Mesenteric fat pad (tissue), 1 donor: ENCODE results near the gene TMF1. TPM values are rescaled to one million over a fixed set of nuclear protein-coding genes. Genes with fewer than 3 reads are reported as not detected.

ENCODE experiments used
- DNase-seq: peaks from one replicate; pipeline ENCODE4 v3.0.0-alpha.2; 2020; ENCODE audit warnings: low spot score
- long read RNA-seq: library from polyadenylated mRNA; unstranded; transcript quantifications from one replicate; pipeline ENCODE4 v2.0.0, GENCODE V29; 2020
- total RNA-seq: library from RNA; stranded (reverse); fragmentation: NEBNext Ultra II Directional; extraction: Animal tissue kit (Norgen Biotek cat#: 25700); gene quantifications from one replicate; pipeline ENCODE4 v1.2.1, GENCODE V29; 2021
- donor health status: DM: yes; HTN: yes; CAD: no.

TMF1 gene, protein sequence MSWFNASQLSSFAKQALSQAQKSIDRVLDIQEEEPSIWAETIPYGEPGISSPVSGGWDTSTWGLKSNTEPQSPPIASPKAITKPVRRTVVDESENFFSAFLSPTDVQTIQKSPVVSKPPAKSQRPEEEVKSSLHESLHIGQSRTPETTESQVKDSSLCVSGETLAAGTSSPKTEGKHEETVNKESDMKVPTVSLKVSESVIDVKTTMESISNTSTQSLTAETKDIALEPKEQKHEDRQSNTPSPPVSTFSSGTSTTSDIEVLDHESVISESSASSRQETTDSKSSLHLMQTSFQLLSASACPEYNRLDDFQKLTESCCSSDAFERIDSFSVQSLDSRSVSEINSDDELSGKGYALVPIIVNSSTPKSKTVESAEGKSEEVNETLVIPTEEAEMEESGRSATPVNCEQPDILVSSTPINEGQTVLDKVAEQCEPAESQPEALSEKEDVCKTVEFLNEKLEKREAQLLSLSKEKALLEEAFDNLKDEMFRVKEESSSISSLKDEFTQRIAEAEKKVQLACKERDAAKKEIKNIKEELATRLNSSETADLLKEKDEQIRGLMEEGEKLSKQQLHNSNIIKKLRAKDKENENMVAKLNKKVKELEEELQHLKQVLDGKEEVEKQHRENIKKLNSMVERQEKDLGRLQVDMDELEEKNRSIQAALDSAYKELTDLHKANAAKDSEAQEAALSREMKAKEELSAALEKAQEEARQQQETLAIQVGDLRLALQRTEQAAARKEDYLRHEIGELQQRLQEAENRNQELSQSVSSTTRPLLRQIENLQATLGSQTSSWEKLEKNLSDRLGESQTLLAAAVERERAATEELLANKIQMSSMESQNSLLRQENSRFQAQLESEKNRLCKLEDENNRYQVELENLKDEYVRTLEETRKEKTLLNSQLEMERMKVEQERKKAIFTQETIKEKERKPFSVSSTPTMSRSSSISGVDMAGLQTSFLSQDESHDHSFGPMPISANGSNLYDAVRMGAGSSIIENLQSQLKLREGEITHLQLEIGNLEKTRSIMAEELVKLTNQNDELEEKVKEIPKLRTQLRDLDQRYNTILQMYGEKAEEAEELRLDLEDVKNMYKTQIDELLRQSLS
- total RNA-seq: 32.9 TPM
- long read RNA-seq, partial matches to known transcripts: 146 of 152 reads
- long read RNA-seq, other reads (novel, unspliced or antisense): 6 of 152 reads

DNA sequence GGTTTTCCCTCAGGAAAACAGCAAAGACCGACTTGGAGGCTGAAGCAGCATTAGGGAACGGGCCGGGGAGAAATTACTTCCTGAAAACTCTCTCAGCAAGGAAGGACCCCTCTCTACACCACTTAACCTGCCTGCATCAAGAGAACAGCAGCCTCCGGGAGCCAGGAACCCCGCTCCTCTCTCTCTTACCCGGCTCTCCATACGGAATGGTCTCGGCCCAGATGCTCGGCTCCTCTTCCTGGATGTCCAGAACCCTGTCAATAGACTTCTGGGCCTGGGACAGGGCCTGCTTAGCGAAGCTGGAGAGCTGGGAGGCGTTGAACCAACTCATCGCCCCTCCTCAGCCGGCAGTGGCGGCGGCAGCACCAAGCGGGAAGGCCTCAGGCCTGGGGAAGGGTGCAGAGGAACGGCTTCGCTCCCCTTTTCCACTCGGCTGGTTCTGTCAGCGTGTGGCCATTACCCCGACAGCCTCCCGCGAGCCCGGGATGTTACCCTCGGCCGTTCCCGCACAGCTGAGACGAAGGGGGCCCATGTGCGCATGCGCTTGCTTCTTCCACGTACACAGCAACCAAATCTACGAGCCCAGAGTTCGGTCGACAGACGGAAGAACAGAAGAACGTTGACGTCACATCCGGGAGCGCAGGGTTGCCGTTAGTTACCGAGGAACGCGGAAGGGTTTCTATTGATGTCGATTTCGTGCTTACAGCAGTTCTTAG, at the start of gene TMF1:
Gene TMF1, minus strand, starts transcription at position 578 of the 716 bp plus-strand sequence. Its CDS starts 247 bp downstream, at position 331.
- DNase-seq: peak; percentile 99

DNA sequence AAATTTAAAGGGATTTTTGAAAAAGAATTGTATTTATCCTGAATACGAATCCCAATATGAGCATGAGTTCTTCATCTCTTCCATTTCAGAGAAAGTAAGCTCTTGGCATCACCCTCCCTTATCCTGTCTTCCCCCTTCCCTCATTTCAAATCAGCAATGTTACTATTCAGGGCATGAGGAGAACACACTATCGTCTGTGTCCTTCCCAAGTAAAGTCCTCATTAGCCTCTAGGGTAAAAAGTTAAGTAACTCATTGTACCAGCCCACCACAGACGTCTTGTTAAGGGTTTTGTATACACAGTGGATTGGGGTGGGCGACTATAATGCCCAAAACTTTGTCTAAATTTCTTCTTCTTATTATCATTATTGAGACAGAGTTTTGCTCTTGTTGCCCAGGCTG, 47.4 kb upstream of the TMF1 start:
- DNase-seq: no peak

DNA sequence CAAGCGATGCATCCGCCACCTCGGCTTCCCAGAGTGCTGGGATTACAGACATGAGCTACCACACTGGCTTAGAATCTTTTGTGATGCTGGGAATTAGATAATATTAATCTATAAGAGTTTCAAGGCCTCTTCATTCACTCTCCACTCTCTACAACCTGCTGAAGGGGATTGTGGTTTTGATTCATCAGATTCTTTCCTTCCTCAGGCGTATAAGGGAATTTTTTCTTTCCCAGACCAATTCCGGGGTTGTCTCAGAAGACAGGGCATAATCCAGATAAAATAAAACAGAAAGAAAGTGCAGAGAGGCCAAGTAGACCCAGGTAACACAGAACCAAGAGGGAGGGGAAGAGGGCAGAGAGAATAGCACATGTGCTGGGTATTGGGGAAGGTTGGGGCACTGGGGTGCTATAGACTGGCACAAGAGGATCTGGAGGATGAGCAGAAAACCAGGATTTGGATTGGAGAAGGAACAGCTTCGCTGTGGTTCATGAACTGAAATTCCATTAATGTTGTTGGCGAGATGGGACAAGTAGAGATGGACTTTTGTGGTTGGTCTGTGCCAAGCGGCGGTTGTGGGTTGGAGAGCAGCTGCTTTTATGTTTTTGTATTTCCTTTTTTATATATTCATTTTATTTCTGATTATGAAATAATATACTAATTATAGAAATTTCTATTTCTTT, 45.4 kb upstream of the TMF1 start:
- no peak for DNase-seq

DNA sequence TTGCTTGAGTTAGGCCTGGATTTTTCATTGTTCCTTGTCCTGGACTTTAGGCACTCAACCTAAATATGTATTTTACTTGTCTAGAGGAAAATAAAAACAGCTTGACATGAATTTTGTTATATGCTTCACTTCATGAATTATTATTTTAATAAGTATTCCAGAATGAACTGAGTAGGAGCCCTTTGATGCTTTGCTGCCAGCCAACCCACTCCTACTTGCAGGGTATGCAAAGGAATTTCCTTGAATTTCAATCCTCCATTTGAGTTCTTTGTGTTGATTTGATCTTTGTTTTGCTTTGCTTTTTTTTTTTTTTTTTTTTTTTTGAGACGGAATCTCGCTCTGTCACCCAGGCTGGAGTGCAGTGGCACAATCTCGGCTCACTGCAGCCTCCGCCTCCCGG, 44.2 kb upstream of the TMF1 start:
- DNase-seq: no peak

DNA sequence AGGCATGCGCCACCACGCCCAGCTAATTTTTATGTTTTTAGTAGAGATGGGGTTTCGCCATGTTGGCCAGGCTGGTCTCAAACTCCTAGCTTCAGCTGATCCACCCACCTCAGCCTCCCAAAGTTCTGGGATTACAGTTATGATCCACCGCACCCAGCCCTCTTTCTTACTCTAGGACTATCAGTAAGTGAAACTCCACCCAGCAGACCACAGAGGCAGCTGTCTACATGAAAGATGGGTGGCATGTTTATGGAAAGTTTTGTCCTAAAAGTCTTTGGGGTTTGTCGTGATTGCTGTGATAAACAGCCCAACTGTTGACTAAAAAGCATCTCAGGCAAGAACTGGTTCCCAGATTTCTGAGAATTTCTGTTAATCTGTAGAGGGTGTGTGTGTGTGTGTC, 43.5 kb upstream of the TMF1 start:
- no peak for DNase-seq

DNA sequence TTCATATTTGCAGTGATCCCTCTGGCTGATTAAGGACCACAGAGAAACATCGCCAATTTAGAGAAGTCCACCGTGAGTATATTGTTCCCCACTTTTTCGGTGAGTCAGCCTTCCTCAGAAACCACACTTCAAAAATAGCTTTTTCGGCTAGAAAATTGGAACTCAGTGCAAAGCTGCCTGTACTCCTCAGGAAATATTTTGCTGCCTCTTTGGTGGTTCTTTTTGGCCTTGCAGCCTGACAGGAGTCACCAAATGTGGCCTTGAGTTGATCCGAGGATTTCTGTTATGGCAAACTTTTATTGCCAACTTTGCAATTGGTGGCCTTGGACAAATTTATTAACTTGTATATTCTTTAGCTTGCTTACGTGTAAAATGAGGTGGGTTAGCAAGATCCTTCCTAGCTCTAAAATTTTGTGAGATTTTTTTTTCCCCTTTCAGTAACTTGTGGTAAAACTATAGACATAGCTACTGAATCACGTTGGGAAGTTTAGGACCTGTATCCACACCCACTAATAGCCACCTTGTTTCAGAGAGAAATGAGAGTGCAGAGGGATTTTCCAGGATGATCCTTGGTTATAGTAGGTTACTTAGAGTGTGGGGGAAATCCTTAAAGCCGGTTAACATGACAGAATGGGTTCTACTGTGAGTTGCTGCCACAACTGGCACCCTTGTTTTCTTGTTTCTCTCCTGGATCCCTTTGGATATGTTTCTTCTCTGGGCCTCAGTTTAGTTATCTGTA, 42.5 kb upstream of the TMF1 start:
- DNase-seq: no peak

DNA sequence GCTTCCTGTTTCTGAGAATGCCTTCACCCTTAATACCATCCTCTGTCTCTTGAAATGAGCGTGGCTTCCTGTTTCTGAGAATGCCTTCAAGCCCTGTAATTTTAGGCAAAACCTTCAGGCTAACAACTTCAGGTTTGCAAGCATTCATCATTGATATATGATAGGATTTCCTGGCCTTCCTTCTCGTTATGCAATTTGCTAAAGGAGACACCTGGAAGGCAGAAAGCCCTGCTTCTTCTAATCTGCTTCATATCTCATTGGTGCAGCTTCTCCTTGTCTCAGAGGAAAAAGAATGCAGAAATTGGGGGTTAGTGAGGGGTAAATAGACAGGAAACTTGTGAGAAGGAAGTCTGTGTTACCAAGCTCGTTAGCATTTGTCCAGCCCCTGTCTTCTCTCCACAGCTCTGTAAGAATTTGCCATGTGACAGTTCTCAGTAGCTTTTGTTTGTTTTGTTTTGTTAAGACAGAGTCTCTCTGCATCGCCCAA, 39.9 kb upstream of the TMF1 start:
- no peak for DNase-seq

DNA sequence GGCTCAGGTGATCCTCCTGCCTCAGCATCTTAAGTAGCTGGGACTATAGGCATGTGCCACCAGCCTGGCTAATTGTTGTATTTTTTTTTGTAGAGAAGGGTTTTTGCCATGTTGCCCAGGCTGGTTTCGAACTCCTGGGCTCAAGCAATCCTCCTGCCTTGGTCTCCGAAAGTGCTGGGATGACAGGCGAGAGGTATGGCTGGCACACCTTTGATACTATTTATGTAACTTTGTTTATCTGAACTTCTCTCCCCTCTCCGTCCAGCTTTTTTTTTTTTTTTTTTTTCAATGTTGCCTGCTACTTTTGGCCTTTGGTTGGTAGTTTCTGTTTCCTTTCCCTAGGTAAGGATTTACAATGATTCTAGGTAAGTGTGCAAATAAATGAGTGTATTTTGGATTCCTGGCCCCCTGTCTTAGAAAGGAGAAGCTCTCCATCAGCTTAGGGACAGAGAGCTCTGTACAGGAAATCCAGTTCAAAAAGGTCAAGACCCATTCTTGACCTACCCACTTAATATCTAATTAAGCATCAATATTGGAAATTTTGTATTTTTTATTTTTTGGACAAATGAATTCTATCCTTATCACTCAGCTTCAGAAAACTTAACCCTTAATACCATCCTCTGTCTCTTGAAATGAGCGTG, 39.4 kb upstream of the TMF1 start:
- no peak for DNase-seq

DNA sequence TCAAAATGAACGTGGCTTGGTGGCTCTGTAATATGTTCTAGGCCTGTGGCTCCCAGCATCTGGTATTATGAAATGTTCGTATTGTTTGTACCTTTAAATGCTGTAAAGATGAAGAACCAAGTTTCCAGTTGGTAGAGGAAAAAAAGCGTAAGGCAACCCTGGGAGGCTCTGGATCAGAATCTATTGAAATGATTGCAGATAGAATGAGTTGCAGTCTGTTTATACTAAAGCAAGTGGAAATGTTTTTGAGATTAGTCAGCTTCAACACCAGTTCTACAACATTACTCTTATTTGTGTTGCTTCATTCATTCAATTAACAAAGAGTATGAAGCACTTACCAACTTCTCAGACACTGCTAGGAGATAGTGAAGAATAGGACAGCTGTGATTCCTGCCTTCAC, 37.9 kb upstream of the TMF1 start:
- DNase-seq: no peak

DNA sequence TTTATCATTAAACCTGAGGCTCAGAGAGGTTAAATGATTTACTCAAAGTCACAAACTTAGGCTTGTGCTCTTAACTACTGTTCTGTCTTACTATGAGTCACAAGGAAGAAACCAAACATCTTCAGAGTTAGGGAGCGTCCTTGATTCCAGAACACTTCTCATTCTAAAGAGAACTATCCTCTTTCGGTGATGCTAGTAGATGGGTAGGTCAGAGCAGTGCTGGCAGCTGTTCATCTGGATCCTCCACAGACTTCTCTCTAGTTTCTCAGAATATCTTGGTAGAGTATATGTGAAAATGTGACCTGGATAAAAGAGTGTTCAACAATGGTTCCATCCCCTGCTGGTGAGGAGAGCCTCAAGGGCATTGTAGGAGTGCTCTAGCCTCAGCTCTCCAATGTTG, 35.9 kb upstream of the TMF1 start:
- DNase-seq: no peak

DNA sequence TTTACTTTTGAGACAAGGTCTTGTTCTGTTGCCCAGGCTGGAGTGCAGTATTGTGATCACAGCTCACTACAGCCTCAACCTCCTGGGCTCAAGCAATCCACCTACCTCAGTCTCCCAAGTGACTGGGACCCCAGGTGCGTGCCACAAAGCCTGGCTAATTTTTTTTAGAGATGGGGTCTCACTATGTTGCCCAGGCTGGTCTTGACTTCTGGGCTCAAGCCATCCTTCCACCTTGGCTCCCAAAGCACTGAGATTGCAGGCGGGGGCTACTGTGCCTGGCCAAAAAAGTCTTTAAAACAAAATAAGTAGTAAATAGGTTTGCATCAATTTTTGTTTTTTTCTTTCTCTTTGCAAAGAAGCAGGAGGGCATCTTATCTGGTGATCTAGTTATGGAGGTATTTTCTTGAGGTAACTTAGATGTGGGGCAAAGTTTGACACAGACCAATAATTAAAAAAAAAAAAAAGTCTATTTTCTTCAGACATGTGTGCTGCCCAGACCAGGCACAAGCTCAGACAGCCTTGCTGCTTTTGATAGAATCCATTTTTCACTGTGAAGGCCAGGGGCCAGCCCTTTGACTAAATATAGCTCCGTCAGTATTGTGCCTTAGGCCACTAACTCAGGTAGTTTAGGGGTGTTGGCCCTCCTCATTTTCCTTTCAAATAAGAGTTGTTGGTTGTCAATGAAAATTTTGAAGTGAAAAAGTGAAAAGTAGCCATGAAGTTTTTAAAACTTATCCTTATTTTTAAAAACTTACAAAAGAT, 35.1 kb upstream of the TMF1 start:
- no peak for DNase-seq

DNA sequence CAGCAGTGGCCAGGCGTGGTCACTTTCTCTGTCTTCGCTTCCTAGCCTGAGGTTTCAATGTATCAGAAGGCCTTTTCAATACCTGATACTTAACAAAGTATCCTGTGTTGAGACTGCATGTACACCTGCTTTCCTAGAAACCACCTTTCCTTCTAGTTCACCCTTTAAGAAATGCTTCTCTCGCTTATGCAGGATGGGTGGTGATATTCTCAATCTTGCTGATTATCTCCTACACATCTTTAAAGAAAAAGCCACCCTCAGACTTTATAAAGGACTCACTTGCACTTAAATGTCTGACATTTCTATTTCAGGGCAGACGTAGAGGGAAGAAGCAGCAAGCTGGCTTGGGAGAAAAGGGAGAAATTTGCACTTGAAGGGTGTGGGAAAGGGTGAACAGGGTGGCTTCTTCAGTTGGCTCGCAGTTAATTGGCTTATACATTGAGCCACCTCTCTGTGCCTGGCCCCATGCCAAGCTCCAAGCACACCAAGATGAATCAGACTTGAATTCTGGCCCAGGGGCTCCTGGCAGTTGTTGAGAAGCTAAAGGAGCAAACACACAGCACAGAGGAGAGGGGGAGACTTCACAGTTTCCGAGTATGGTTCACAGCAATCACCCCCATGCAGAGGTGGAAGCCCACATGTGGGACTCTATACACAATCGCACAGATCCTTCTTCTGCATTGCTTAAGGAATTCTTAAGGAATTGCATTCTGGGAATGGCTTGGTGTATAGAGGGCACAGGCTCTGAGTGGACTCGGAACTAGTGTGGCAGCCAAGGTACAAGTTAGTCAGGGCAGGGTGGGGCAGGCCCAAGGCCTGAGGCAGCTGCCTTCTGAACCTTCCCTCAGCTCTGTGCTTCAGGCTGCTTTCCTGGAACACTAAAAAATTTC, 33.9 kb upstream of the TMF1 start:
- DNase-seq: peak; percentile 94

DNA sequence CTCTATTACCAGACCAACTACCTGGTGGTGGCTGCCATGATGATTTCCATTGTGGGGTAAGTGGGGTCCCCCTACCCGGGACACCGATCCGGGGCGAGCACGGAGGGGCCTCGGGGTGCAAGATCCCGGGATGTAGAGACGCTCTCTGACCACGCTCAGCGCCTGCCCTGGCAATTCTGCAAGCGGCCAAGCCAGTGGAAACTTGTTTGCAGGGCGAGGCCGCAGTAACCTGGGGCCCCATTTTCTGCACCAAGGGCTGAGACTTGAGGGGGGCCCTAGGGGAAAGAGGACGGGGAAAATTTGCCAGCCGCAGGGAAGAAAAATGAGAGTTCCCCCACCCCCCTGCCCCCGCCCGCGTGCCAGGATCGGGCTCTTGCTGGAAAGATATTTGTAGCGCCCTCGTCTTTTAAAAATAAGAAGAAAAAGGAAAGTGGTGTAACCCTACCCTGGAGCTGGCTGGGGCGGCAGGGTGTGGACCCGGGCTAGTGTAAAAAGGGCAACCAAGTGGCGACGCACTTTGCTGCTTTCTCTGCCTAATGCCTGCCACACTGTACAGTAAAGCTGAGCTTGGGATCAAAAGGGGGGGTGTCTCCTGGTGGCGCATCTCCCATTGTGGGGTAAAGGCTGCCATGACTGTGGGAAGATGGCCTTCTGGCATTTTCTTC, 33.2 kb upstream of the TMF1 start:
- peak; percentile 90 for DNase-seq

DNA sequence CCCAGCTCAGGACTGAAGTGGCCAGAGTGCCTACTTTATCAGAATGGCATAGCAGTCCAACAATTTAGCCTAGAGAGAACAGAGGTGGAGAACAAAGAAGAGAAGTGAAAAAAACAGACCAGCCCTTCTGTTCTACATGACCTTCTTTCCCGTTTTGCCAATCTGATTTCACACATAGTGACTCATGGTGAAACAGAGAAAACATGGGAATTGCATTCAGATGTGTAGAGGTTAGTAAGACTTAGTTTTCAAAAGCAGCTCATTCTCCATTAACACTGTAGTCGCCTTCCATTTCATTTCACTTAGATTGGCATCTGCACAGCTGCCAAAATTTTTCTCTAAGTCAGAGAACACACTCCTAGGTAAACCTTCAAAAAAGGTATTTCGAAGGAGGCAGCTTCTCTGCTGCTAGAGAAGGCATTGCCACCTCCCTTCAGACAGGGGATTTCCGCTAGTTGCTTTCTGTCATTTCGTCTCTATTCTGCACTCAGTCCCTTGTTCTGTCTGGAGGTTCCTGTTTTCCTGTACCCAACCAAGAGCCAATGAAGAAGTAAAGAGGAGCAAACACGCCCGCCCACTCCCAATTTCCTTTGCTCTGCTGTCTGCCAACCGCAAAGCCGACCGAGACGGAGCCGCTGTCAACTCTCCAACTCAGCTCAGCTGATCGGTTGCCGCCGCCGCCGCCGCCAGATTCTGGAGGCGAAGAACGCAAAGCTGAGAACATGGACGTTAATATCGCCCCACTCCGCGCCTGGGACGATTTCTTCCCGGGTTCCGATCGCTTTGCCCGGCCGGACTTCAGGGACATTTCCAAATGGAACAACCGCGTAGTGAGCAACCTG, 32.4 kb upstream of the TMF1 start, which contains the start of gene ARL6IP5:
Gene ARL6IP5, plus strand, starts transcription at position 612 of the 842 bp plus-strand sequence. Its CDS starts 111 bp downstream, at position 723.
- DNase-seq: peak; percentile 97

DNA sequence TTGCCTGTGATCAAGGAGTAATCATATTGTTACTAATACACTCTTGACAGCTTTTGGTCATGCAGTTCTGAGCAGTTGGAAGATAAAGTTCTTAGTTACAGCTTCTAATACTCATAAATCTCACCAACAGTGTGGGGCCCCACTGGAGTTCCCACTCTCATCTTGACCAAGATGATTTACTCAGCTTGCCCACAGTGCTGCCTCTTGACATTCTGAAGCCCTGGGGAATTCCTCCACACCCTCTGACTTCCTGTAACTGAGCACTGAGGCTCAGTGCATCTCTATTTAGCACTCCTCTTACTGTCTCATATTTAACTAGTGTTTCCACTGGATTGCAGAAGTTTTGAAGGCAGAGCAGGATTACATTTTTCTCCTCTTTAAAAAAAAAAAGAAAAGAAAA, 30.7 kb upstream of the TMF1 start:
- DNase-seq: no peak

DNA sequence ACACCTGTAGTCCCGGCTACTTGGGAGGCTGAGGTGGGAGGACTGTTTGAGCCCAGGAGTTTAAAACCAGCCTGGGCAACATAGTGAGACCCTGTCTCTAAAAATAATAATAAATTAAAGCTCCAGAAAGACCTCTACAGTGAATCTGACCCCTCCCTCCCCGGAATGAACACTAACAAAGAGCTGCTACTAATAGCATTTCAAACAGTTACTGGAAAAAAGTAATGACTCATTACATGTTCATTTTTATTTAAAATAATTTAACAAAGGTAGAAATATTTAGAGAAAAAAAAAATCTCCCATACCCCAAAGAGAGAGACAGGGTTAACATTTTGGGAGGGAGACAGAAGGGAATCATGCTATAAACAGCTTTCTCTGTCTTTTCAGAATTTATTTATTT, 30.2 kb upstream of the TMF1 start:
- no peak for DNase-seq
